Sigmoid colon (tissue), 4 donors: Measurements from ENCODE around the gene TMED10.

ENCODE experiments used
- CTCF ChIP-seq, 4 experiments: fragments of 450-650 bp in 3 of 4; fragments of 200-600 bp in 1 of 4; IDR thresholded peaks; one replicate each; pipeline ENCODE4 v1.5.1; 2016 to 2019; ENCODE audit warnings: antibody characterized with exemption in 4 of 4, mild to moderate bottlenecking in 3 of 4, moderate library complexity in 2 of 4
- POLR2AphosphoS5 ChIP-seq, 4 donors: sonication (generic); formaldehyde crosslinking; IDR thresholded peaks; one replicate each; pipeline ENCODE4 v1.6.1; 2017; ENCODE audit warnings: antibody characterized with exemption in 4 of 4

- TF ChIP-seq CTCF (IDR thresholded peaks at IDR 0.05) = no peak
- TF ChIP-seq POLR2AphosphoS5 (IDR thresholded peaks at IDR 0.05) = no peak
Observed at GRCh38 chr14:75120541-75121291, 55.7 kb downstream of the TMED10 start.
